ENCODE results near the gene ST3GAL2.

DNA sequence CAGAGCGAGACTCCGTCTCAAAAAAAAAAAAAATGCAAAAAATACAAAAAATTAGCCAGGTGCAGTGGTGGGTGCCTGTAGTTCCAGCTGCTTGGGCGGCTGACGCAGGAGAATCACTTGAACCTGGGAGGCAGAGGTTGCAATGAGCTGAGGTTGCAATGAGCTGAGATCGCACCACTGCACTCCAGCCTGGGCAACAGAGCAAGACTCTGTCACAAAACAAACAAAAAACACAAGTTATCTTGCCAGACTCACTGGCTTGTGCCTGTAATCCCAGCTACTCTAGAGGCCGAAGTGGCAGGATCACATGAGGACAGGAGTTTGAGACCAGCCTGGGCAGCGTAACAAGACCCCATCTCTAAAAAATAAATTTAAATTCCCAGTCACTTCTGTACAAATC, 3.4 kb upstream of the ST3GAL2 start:
- TF ChIP-seq, protein P1, sequence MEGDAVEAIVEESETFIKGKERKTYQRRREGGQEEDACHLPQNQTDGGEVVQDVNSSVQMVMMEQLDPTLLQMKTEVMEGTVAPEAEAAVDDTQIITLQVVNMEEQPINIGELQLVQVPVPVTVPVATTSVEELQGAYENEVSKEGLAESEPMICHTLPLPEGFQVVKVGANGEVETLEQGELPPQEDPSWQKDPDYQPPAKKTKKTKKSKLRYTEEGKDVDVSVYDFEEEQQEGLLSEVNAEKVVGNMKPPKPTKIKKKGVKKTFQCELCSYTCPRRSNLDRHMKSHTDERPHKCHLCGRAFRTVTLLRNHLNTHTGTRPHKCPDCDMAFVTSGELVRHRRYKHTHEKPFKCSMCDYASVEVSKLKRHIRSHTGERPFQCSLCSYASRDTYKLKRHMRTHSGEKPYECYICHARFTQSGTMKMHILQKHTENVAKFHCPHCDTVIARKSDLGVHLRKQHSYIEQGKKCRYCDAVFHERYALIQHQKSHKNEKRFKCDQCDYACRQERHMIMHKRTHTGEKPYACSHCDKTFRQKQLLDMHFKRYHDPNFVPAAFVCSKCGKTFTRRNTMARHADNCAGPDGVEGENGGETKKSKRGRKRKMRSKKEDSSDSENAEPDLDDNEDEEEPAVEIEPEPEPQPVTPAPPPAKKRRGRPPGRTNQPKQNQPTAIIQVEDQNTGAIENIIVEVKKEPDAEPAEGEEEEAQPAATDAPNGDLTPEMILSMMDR (conservative IDR thresholded peaks at IDR 0.05 in 1 of 2, IDR thresholded peaks at IDR 0.05 in 1 of 2; ENCODE audit: low read depth in 1 of 2, low read length in 2 of 2): no peak
- no peak for TF ChIP-seq EZH2 (IDR thresholded peaks at IDR 0.05; ENCODE audit: low read length, missing control alignments)

All from fibroblast of lung (primary cell).